Liver (tissue), 9 donors: Measurements from ENCODE around the gene CCDC63. TPM values are rescaled to one million over a fixed set of nuclear protein-coding genes. Genes with fewer than 3 reads are reported as not detected.

ENCODE experiments used
- DNase-seq: peaks from one replicate; pipeline ENCODE4 v3.0.0-alpha.2; 2017; ENCODE audit warnings: low spot score
- H3K27ac ChIP-seq, 2 donors: one replicate each; pipeline ENCODE4 v1.7.0; 2013; ENCODE audit warnings: inconsistent platforms in 2 of 2, low read length in 2 of 2, control low read depth in 1 of 2, low read depth in 1 of 2, mild to moderate bottlenecking in 1 of 2
- H3K27me3 ChIP-seq, 4 donors: one replicate each; pipeline versions ENCODE4 v1.6.1 to v1.7.0; 2013; ENCODE audit warnings: low read length in 3 of 4, inconsistent platforms in 1 of 4, mild to moderate bottlenecking in 1 of 4, moderate library complexity in 1 of 4; ENCODE audit not compliant: control insufficient read depth in 4 of 4, insufficient read depth in 4 of 4
- H3K36me3 ChIP-seq, 4 donors: one replicate each; pipeline versions ENCODE4 v1.6.1 to v1.7.0; 2013; ENCODE audit warnings: low read length in 3 of 4, mild to moderate bottlenecking in 3 of 4, low read depth in 1 of 4, moderate library complexity in 1 of 4; ENCODE audit not compliant: control insufficient read depth in 4 of 4, insufficient read depth in 3 of 4
- H3K4me1 ChIP-seq, 4 donors: one replicate each; pipeline versions ENCODE4 v1.6.1 to v1.7.0; 2013; ENCODE audit warnings: low read length in 3 of 4, mild to moderate bottlenecking in 3 of 4, moderate library complexity in 1 of 4; ENCODE audit not compliant: control insufficient read depth in 4 of 4, insufficient read depth in 4 of 4
- H3K4me3 ChIP-seq, 3 donors: one replicate each; pipeline versions ENCODE4 v1.6.1 to v1.7.0; 2013; ENCODE audit warnings: low read length in 3 of 3, control low read depth in 1 of 3, low read depth in 1 of 3, mild to moderate bottlenecking in 1 of 3
- H3K9ac ChIP-seq, 2 donors: one replicate each; pipeline ENCODE4 v1.7.0; 2013; ENCODE audit warnings: low read length in 2 of 2, mild to moderate bottlenecking in 2 of 2, moderate library complexity in 2 of 2, control low read depth in 1 of 2, low read depth in 1 of 2
- H3K9me3 ChIP-seq, 4 donors: one replicate each; pipeline versions ENCODE4 v1.6.1 to v1.7.0; 2013; ENCODE audit warnings: low read length in 3 of 4; ENCODE audit not compliant: control insufficient read depth in 4 of 4
- EGR1 ChIP-seq, 2 donors: IDR thresholded peaks; 2 replicates each; pipeline ENCODE4 v1.6.1; 2016 to 2018; ENCODE audit warnings: antibody characterized with exemption in 2 of 2, low read depth in 2 of 2
- FOXA1 ChIP-seq: IDR thresholded peaks from 2 replicates; pipeline ENCODE4 v1.6.1; 2016; ENCODE audit warnings: antibody characterized with exemption
- FOXA2 ChIP-seq: IDR thresholded peaks from 2 replicates; pipeline ENCODE4 v1.6.1; 2016; ENCODE audit warnings: antibody characterized with exemption
- GABPA ChIP-seq, 2 donors: IDR thresholded peaks in 1 of 2; conservative IDR thresholded peaks in 1 of 2; 2 replicates each; pipeline ENCODE4 v1.6.1; 2016; ENCODE audit warnings: antibody characterized with exemption in 2 of 2, mild to moderate bottlenecking in 1 of 2, moderate library complexity in 1 of 2
- HNF4A ChIP-seq, 2 donors: conservative IDR thresholded peaks; 2 replicates each; pipeline ENCODE4 v1.6.1; 2016; ENCODE audit warnings: antibody characterized with exemption in 2 of 2, mild to moderate bottlenecking in 2 of 2
- HNF4G ChIP-seq: IDR thresholded peaks from 2 replicates; pipeline ENCODE4 v1.6.1; 2016; ENCODE audit warnings: antibody characterized with exemption
- NR2F2 ChIP-seq: IDR thresholded peaks from 2 replicates; pipeline ENCODE4 v1.6.1; 2016; ENCODE audit warnings: antibody characterized with exemption
- RAD21 ChIP-seq, 2 donors: IDR thresholded peaks; 2 replicates each; pipeline ENCODE4 v1.6.1; 2016; ENCODE audit warnings: antibody characterized with exemption in 2 of 2, mild to moderate bottlenecking in 2 of 2
- RXRA ChIP-seq, 2 donors: IDR thresholded peaks; 2 replicates each; pipeline ENCODE4 v1.6.1; 2017 to 2018; ENCODE audit warnings: antibody characterized with exemption in 2 of 2, mild to moderate bottlenecking in 1 of 2
- SP1 ChIP-seq: IDR thresholded peaks from 2 replicates; pipeline ENCODE4 v1.6.1; 2018; ENCODE audit warnings: antibody characterized with exemption, mild to moderate bottlenecking
- TAF1 ChIP-seq: conservative IDR thresholded peaks from 2 replicates; pipeline ENCODE4 v1.6.1; 2016; ENCODE audit warnings: antibody characterized with exemption, mild to moderate bottlenecking
- YY1 ChIP-seq: IDR thresholded peaks from 2 replicates; pipeline ENCODE4 v1.6.1; 2016; ENCODE audit warnings: antibody characterized with exemption, mild to moderate bottlenecking
- WGBS: extraction: QIAGEN DNeasy Blood & Tissue Kit; methylation state at CpG from one replicate; pipeline ENCODE4 v1.1.7; 2013; 5-methylcytosine and 5-hydroxymethylcytosine counted together
- polyA plus RNA-seq, 2 donors: library from polyadenylated mRNA; stranded (reverse) in 1 of 2; unstranded in 1 of 2; fragments of 200-250 nt in 1 of 2; fragments of >200 nt in 1 of 2; fragmentation: Nextera tagmentation in 1 of 2; extraction: Ambion mirVana in 1 of 2; gene quantifications; one replicate each; pipeline versions ENCODE4 v1.2.1 to v1.2.3, GENCODE V29; 2013 to 2015
- total RNA-seq, 2 donors: library from RNA; depleted of rRNA; stranded (reverse); fragments of >200 nt; gene quantifications; one replicate each; pipeline ENCODE4 v1.2.3, GENCODE V29; 2014
- TF ChIP-seq, protein P1 (sequence below): fragments of 150-350 bp; IDR thresholded peaks from 2 replicates; pipeline ENCODE4 v1.5.1; 2017; ENCODE audit warnings: improper control_type of control experiment, low read depth, low read length; ENCODE audit not compliant: missing input control
- TF ChIP-seq, protein P2 (sequence below): IDR thresholded peaks from 2 replicates; pipeline ENCODE4 v1.6.1; 2016; ENCODE audit warnings: antibody characterized with exemption
- TF ChIP-seq, protein P3 (sequence below): IDR thresholded peaks from 2 replicates; pipeline ENCODE4 v1.6.1; 2016; ENCODE audit warnings: antibody characterized with exemption
- TF ChIP-seq, protein P4 (sequence below): IDR thresholded peaks from 2 replicates; pipeline ENCODE4 v1.6.1; 2016; ENCODE audit warnings: antibody characterized with exemption
- TF ChIP-seq, protein P5 (sequence below): IDR thresholded peaks from 2 replicates; pipeline ENCODE4 v1.6.1; 2016; ENCODE audit warnings: antibody characterized with exemption, mild to moderate bottlenecking
- donor health status: healthy.
- donor health status: healthy.
- donor health status: healthy.
- donor health status: healthy.
- donor health status: healthy.

Gene CCDC63
- total and polyA plus RNA-seq, 4 donors: not detected

DNA sequence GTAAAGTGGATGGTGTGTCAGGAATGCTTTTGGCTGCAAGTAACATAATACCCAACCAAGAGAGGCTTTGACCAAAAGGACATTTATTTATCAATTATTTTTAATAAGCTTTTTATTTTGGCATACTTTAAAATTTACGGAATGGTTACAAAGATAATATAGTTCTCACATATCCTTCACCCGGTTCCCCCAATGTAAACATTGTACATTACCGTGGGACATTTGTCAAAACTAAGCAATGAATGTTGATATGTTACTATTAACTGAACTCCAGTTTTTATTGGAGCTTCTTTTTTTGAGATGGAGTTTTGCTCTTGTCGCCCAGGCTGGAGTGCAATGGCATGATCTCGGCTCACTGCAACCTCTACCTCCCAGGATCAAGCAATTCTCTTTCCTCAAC, 23.0 kb downstream of the CCDC63 start:
- Histone ChIP-seq H3K27ac (no peak overlapping the region), H3K9me3 (peaks cover 0 to 5% (median 0%) of the 10 kb centered on the region in 4 donors), H3K36me3 (no peaks in the 10 kb centered on the region), H3K4me3 (no peak overlapping the region), H3K4me1 (no peaks in the 10 kb centered on the region), H3K9ac (no peak overlapping the region), H3K27me3 (no peaks in the 10 kb centered on the region)
- 90% methylated on average over 5 of the region's 5 CpGs for WGBS
- no peak for TF ChIP-seq SP1
- no peak for TF ChIP-seq TAF1
- TF ChIP-seq, protein P1, sequence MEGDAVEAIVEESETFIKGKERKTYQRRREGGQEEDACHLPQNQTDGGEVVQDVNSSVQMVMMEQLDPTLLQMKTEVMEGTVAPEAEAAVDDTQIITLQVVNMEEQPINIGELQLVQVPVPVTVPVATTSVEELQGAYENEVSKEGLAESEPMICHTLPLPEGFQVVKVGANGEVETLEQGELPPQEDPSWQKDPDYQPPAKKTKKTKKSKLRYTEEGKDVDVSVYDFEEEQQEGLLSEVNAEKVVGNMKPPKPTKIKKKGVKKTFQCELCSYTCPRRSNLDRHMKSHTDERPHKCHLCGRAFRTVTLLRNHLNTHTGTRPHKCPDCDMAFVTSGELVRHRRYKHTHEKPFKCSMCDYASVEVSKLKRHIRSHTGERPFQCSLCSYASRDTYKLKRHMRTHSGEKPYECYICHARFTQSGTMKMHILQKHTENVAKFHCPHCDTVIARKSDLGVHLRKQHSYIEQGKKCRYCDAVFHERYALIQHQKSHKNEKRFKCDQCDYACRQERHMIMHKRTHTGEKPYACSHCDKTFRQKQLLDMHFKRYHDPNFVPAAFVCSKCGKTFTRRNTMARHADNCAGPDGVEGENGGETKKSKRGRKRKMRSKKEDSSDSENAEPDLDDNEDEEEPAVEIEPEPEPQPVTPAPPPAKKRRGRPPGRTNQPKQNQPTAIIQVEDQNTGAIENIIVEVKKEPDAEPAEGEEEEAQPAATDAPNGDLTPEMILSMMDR: no peak
- TF ChIP-seq, protein P2, sequence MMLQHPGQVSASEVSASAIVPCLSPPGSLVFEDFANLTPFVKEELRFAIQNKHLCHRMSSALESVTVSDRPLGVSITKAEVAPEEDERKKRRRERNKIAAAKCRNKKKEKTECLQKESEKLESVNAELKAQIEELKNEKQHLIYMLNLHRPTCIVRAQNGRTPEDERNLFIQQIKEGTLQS: no peak
- TF ChIP-seq, protein P3, sequence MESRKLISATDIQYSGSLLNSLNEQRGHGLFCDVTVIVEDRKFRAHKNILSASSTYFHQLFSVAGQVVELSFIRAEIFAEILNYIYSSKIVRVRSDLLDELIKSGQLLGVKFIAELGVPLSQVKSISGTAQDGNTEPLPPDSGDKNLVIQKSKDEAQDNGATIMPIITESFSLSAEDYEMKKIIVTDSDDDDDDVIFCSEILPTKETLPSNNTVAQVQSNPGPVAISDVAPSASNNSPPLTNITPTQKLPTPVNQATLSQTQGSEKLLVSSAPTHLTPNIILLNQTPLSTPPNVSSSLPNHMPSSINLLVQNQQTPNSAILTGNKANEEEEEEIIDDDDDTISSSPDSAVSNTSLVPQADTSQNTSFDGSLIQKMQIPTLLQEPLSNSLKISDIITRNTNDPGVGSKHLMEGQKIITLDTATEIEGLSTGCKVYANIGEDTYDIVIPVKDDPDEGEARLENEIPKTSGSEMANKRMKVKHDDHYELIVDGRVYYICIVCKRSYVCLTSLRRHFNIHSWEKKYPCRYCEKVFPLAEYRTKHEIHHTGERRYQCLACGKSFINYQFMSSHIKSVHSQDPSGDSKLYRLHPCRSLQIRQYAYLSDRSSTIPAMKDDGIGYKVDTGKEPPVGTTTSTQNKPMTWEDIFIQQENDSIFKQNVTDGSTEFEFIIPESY: no peak
- TF ChIP-seq, protein P4, sequence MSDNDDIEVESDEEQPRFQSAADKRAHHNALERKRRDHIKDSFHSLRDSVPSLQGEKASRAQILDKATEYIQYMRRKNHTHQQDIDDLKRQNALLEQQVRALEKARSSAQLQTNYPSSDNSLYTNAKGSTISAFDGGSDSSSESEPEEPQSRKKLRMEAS: no peak
- TF ChIP-seq NR2F2: no peak
- TF ChIP-seq FOXA1: no peak
- no peak for TF ChIP-seq RXRA (IDR thresholded peaks at IDR 0.05)
- no peak for TF ChIP-seq FOXA2
- no peak for TF ChIP-seq HNF4G
- TF ChIP-seq RAD21 (IDR thresholded peaks at IDR 0.05): no peak
- TF ChIP-seq, protein P5, sequence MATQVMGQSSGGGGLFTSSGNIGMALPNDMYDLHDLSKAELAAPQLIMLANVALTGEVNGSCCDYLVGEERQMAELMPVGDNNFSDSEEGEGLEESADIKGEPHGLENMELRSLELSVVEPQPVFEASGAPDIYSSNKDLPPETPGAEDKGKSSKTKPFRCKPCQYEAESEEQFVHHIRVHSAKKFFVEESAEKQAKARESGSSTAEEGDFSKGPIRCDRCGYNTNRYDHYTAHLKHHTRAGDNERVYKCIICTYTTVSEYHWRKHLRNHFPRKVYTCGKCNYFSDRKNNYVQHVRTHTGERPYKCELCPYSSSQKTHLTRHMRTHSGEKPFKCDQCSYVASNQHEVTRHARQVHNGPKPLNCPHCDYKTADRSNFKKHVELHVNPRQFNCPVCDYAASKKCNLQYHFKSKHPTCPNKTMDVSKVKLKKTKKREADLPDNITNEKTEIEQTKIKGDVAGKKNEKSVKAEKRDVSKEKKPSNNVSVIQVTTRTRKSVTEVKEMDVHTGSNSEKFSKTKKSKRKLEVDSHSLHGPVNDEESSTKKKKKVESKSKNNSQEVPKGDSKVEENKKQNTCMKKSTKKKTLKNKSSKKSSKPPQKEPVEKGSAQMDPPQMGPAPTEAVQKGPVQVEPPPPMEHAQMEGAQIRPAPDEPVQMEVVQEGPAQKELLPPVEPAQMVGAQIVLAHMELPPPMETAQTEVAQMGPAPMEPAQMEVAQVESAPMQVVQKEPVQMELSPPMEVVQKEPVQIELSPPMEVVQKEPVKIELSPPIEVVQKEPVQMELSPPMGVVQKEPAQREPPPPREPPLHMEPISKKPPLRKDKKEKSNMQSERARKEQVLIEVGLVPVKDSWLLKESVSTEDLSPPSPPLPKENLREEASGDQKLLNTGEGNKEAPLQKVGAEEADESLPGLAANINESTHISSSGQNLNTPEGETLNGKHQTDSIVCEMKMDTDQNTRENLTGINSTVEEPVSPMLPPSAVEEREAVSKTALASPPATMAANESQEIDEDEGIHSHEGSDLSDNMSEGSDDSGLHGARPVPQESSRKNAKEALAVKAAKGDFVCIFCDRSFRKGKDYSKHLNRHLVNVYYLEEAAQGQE: no peak
- no peak for TF ChIP-seq YY1
- no peak for TF ChIP-seq EGR1 (IDR thresholded peaks at IDR 0.05; ENCODE audit: low read depth in 2 of 2)
- no peak for TF ChIP-seq HNF4A (conservative IDR thresholded peaks at IDR 0.05)
- DNase-seq: no peak

DNA sequence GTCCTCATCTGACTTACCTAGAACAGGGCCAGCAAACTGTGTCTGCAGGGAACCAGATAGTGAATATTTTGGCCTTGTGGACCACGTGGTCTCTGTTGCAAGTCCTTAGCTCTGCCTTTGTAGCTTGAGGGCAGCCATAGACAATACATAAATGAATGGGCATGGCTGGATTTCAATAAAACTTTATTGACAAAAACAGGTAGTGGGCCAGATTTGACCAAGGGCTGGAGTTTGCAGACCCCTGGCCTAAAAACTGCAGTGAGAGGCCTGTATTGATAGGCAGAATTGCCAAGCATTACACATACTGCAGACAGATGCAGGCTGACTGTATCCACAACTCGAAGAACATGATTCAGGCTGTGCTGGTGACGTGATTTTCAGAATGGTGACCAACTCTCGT, 25.3 kb downstream of the CCDC63 start:
- DNase-seq: no peak
- Histone ChIP-seq H3K27ac (no peak overlapping the region), H3K9ac (no peak overlapping the region), H3K36me3 (no peaks in the 10 kb centered on the region), H3K4me1 (no peaks in the 10 kb centered on the region), H3K27me3 (no peaks in the 10 kb centered on the region), H3K4me3 (no peak overlapping the region), H3K9me3 (peaks cover 0 to 5% (median 0%) of the 10 kb centered on the region in 4 donors)
- WGBS: 85% methylated on average over 4 of the region's 4 CpGs
- TF ChIP-seq GABPA (IDR thresholded peaks at IDR 0.05 in 1 of 2, conservative IDR thresholded peaks at IDR 0.05 in 1 of 2) (no peak), FOXA2 (no peak), HNF4G (no peak), RXRA (IDR thresholded peaks at IDR 0.05) (no peak), FOXA1 (no peak), YY1 (no peak), SP1 (no peak), TAF1 (no peak), EGR1 (IDR thresholded peaks at IDR 0.05; ENCODE audit: low read depth in 2 of 2) (no peak), RAD21 (IDR thresholded peaks at IDR 0.05) (no peak), NR2F2 (no peak), HNF4A (conservative IDR thresholded peaks at IDR 0.05) (no peak)
- TF ChIP-seq, protein P4: no peak
- TF ChIP-seq, protein P3: no peak
- TF ChIP-seq, protein P2: no peak
